DMS153 treated with DMSO at 0.1 percent for 48 hours (cell line): ENCODE measurements around the gene TRAPPC8.
"Not testable (repeated sequence)": the region's sequence is repeated elsewhere in the genome, so short reads cannot be mapped to it uniquely, and the experiment has no call there.

Experiments
- DNase-seq: peaks from one replicate; lab custom pipeline; 2025; ENCODE audit not compliant: unreplicated experiment; lab: John Stamatoyannopoulos, UW

Gene TRAPPC8

DNA sequence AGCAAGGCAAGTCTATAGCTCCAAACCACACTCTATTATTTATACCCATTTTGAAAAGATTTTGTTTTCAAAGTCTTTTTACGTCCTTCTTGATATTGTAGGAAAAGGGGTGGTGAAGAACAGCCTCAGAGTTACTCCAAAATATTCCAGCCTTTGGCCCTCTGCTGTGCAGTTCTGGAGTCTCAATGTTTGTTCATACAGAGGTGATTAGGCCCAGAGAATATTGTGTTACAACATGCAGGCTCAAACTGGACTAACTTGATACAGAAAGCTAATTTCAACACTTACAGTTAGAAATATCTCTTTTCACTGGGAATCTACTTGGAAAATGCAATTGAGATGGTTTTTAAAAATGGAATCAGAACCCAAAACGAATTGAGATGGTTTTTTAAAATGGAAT is 141.8 kb downstream of the TRAPPC8 start:
- no peak for DNase-seq

DNA sequence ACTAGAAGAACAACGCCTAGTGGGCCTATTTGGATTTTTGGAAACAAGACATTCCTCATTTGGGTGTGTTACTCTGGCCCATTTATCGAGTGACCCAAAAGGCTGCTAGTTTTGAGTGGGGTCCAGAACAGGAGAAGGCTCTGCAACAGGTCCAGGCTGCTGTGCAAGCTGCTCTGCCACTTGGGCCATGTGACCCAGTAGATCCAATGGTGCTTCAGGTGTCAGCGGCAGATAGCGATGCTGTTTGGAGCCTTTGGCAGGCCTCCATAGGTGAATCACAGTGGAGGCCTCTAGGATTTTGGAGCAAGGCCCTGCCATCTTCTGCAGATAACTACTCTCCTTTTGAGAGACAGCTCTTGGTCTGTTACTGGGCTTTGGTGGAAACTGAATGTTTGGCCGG is 143.7 kb downstream of the TRAPPC8 start:
- not testable (repeated sequence) for DNase-seq

DNA sequence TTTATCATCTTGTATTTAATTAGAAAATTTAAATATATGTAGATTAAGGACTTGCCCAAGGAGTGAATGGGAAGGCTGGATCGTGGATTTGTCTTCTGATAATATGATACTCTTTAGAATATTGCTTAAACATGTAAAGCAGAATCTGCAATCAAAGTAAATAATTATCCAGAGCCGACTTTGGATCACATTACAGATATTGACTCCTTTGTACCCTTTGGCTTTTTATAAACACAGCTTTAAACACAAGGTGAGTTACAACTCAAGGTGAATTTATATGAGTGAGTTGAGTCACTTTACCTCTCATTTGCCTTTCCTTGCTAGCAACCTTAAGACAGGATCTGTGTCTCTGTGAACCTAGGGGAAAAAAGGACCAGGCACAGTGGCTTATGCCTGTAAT is 144.5 kb downstream of the TRAPPC8 start:
- no peak for DNase-seq

GRCh38 chr18:31795747-31796146 is 147.2 kb downstream of the TRAPPC8 start:
- DNase-seq = no peak

GRCh38 chr18:31793531-31793930 is 149.4 kb downstream of the TRAPPC8 start:
- DNase-seq = no peak

DNA sequence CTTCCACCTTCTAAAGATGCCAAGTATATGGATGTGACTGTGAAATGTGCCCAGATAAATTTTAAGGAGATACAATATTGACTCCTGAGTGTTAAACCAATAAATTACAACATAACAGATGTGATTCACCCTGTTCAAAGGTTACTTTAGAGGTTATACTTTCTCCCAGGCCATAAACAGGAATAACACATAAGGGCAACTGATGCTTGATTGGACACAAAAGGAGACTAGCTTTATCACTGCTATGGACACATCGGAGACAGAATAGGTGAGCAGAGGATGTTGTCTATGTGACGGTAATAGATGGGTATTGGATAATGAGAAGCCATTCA is 150.4 kb downstream of the TRAPPC8 start:
- no peak for DNase-seq

GRCh38 chr18:31791817-31792579 is 150.9 kb downstream of the TRAPPC8 start:
- DNase-seq = no peak

DNA sequence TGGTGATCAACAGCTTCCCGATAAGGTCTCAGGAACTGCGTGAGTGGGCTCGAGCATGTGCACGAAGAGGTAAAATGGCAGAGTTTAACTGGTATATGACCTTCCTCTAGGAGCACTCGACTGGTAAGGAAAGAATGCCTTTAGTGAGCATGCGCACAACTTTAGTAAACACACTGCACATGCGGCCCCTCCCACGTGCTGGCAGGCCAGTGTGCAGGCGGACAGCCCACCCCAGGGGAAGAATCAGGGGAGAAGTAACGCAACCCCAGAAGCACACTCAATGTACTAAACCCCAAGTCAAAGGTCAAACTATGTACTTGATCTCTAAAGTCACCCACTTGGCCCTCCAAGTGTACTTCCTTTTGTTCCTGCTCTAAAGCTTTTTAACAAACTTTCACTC is 153.5 kb downstream of the TRAPPC8 start:
- DNase-seq = no peak

GRCh38 chr18:31783059-31783458 is 159.9 kb downstream of the TRAPPC8 start:
- no peak for DNase-seq
